Measurements from ENCODE around the gene IRF4. TPM values are rescaled to one million over a fixed set of nuclear protein-coding genes. Genes with fewer than 3 reads are reported as not detected.

The IRF4 gene
- total RNA-seq, 1 donor from 2014 or later: 6.0 TPM

DNA sequence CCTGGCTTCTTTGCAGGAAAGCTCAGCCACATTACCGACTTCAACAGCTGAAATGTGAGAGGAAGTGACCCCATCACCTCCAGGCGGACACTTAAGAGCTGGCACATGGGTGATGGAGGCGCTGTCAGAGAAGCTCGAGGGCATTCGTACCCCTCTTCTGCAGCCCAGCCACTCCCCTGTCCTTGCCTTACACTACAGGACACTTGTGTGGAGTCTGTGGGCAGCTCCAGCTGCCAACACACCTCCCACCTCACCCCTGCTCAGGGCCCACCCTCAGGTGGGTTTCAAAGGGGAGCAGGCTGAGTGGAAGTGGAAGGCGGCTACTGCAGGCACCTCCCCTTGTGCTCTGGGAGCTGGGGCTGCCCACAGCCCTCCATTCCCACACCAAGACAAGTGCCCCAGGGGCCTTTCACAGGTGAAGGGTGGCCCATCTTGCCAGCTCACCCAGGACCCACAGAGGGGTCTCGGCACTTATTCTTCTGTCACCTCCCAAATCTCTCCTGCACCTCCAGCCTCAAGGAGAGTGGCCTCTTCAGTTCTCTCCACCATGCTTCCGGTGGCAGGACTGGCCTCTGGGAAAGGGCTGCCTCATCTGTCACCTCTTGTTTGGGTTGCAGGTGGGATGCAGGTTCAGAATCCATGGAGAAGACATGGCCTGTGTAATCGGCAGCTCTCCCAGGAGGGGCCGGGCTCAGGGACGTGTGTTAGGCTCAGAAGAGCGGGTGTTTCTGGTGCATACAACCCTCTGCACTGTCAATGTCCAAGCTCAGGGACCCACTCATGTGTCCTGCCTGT lies 49.8 kb downstream of the IRF4 start:
- DNase-seq (no peak), ATAC-seq (no peak)
- no peaks in the 10 kb centered on the region for H3K4me1 ChIP-seq
- no peak overlapping the region for H3K4me3 ChIP-seq
- TF ChIP-seq, protein P1, sequence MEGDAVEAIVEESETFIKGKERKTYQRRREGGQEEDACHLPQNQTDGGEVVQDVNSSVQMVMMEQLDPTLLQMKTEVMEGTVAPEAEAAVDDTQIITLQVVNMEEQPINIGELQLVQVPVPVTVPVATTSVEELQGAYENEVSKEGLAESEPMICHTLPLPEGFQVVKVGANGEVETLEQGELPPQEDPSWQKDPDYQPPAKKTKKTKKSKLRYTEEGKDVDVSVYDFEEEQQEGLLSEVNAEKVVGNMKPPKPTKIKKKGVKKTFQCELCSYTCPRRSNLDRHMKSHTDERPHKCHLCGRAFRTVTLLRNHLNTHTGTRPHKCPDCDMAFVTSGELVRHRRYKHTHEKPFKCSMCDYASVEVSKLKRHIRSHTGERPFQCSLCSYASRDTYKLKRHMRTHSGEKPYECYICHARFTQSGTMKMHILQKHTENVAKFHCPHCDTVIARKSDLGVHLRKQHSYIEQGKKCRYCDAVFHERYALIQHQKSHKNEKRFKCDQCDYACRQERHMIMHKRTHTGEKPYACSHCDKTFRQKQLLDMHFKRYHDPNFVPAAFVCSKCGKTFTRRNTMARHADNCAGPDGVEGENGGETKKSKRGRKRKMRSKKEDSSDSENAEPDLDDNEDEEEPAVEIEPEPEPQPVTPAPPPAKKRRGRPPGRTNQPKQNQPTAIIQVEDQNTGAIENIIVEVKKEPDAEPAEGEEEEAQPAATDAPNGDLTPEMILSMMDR (IDR thresholded peaks at IDR 0.05): no peak
- H3K27ac ChIP-seq: no peak overlapping the region
- peaks cover 5% of the 10 kb centered on the region for H3K27me3 ChIP-seq (ENCODE audit: low read depth)
- intact Hi-C loops (cut with DNase I): no loop called here
- no peaks in the 10 kb centered on the region for H3K36me3 ChIP-seq
- H3K9me3 ChIP-seq: no peaks in the 10 kb centered on the region

DNA sequence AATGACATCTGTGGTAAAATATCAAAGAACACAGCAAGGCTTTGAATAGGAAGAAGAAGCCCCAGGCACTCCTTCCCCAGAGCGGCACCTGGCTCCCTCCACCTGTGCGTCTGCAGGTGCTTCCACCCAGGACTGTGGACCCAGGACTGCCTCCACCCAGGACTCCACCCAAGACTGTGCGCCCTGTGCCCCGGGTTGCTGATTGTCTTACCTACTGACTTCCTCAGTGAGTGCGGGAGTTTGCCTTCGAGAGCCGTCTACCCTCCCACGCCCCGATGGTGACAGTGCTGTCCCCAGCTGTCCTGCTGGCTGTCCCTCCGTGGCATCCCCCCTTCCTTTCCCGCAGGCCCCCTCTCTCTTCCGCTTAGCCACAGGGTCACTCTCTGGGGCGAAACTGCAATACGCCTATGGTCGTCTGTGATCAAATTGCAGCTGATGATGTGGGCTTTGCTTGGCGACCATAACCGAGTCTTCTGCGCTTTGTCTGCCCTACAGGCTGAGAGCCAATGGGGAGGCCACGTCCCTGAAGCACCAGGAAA lies 52.1 kb downstream of the IRF4 start:
- Histone ChIP-seq H3K9me3 (no peaks in the 10 kb centered on the region), H3K4me3 (no peak overlapping the region), H3K27ac (no peak overlapping the region), H3K4me1 (no peaks in the 10 kb centered on the region), H3K36me3 (no peaks in the 10 kb centered on the region), H3K27me3 (ENCODE audit: low read depth) (peaks cover 5% of the 10 kb centered on the region)
- no peak for ATAC-seq
- TF ChIP-seq, protein P1 (IDR thresholded peaks at IDR 0.05): no peak
- intact Hi-C loops (cut with DNase I): no loop called here
- no peak for DNase-seq

DNA sequence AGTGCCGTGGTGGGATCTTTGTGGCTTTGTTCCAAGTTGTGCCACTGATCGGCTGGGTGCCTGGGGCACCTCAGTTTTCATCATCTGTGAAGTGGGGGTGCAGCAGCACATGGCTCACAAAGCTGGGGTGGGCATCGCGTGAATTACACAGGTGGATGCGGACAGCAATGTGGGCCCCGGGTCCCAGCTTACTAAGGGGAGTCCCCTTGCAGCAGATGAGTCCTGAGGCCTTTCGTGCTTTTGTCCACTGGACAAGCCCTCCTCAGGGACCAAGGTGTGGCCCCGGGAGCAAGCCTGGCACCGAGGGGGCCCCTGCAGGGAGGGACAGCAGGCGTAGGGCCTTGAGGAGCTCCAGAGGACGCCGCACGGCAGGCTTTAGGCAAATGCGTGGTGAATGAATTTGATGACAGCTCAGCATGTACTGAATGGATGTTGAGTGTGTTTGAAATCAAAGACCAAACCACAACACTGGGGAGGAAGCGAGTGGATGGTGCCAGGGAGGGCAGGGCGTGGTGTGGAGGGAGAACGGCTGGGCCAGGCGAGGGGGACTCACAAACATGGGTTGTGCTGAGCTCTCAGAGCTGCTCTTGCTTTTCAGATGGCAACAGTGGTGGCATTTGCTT lies 53.2 kb downstream of the IRF4 start:
- Histone ChIP-seq H3K4me3 (no peak overlapping the region), H3K9me3 (no peaks in the 10 kb centered on the region), H3K36me3 (no peaks in the 10 kb centered on the region), H3K4me1 (no peaks in the 10 kb centered on the region), H3K27ac (no peak overlapping the region), H3K27me3 (ENCODE audit: low read depth) (peaks cover 5% of the 10 kb centered on the region)
- intact Hi-C loops (cut with DNase I): no loop called here
- ATAC-seq: no peak
- DNase-seq: no peak
- TF ChIP-seq, protein P1 (IDR thresholded peaks at IDR 0.05): no peak

DNA sequence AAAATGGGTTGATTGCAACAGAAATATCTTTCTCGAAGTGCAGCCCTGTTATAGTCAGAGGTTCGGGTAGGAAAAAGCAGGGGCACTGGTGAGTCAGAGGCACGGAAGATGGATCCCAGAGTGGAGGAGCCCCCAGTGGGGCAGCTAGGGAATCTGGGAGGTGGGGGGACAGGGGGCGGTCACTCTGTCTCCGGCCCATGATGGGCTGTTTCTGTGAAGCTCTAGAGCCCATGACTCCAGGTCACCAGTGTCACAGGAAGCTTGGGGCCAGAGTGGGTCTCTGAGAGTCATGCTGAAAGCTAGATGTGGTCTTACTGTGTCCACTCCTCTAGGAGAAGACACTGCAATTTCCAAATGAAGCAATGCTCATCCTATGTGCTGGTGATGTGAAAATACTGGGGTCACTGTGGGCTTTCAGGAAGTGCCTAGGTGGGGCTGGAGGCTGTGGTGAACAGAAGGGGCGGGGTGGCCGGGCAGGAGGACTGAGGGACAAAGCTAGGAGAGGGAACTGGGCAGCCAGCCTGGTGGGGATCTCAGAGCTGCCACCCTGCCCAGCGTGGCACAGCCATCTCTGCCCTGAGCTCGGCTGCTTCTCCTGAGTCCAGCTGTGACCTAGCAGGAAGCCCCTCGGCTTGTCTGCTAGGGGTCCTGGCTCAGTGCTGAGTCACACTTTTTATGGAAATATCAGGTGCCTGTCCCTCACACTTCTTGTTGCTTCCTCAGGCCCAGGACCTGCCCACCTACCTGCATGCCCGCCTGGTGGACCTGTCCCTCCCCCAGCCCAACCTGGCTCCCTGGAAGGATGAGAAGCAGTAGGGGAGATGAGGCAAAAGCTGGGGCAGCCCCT lies 54.2 kb downstream of the IRF4 start:
- TF ChIP-seq, protein P1 (IDR thresholded peaks at IDR 0.05): no peak
- intact Hi-C loops (cut with DNase I): no loop called here
- Histone ChIP-seq H3K4me1 (no peaks in the 10 kb centered on the region), H3K27ac (no peak overlapping the region), H3K36me3 (no peaks in the 10 kb centered on the region), H3K4me3 (no peak overlapping the region), H3K9me3 (no peaks in the 10 kb centered on the region), H3K27me3 (ENCODE audit: low read depth) (peaks cover 5% of the 10 kb centered on the region)
- no peak for ATAC-seq
- no peak for DNase-seq
